Measurements from ENCODE around the gene MAP3K13. TPM values are rescaled to one million over a fixed set of nuclear protein-coding genes. Genes with fewer than 3 reads are reported as not detected.
A peak's percentile ranks its signal among the peaks of the same experiment; 100 is the strongest.

MAP3K13 gene
- total RNA-seq, 4 donors from 2014 or later, result 17.2 to 42.6 (median 31.9) TPM

- in situ Hi-C loops (cut with MboI; ENCODE audit: low pct_ligation_motif_present in 1 of 4, low pct_unique_long_range_greater_than_20kb in 1 of 4, low sequenced_read_pairs in 3 of 4), result no loop called here
- no peaks in the 10 kb centered on the region for H3K9me3 ChIP-seq
- DNase-seq, result no peak
- H3K4me1 ChIP-seq, result peaks cover 0 to 27% (median 14%) of the 10 kb centered on the region in 4 donors
- H3K27ac ChIP-seq, result peak overlapping the region in 1 of 4 donors; percentile 50
- TF ChIP-seq POLR2A (IDR thresholded peaks at IDR 0.05), result no peak
- TF ChIP-seq POLR2AphosphoS5 (IDR thresholded peaks at IDR 0.05), result no peak
- no peak for TF ChIP-seq CTCF (IDR thresholded peaks at IDR 0.05)
- TF ChIP-seq EP300 (IDR thresholded peaks at IDR 0.05; ENCODE audit: low read depth), result no peak
- no peak overlapping the region for H3K4me3 ChIP-seq
- WGBS, 2 donors (ENCODE audit: low coverage in 1 of 2), result 23 to 33% methylated on average over 1 of the region's 1 CpG
- no peaks in the 10 kb centered on the region for H3K36me3 ChIP-seq
- H3K27me3 ChIP-seq, result no peaks in the 10 kb centered on the region
- intact Hi-C loops (cut with DNase I; ENCODE audit: low total_unique reads), result no loop called here
Measured at GRCh38 chr3:185318141-185318540, 44.8 kb upstream of the MAP3K13 start.

DNA sequence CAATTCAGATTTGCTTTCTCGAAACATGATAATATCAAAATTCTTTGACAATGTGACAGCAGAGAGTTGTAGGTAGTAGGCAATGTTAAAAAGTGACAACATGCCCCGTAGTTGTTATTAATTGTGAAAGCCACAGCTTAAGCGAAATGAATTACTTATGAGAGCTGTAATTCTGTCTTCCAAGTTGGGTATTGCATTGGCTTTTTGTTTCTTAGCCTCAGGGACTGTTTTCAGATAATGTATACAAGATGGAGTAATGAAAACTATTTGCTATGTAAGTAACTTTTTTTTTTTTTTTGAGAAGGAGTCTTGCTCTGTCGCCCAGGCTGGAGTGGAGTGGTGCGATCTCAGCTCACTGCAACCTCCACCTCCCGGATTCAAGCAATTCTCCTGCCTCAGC, 43.1 kb upstream of the MAP3K13 start:
- in situ Hi-C loops (cut with MboI; ENCODE audit: low pct_ligation_motif_present in 1 of 4, low pct_unique_long_range_greater_than_20kb in 1 of 4, low sequenced_read_pairs in 3 of 4) (no loop called here), intact Hi-C loops (cut with DNase I; ENCODE audit: low total_unique reads) (no loop called here)
- Histone ChIP-seq H3K9me3 (no peaks in the 10 kb centered on the region), H3K4me1 (peaks cover 0 to 27% (median 14%) of the 10 kb centered on the region in 4 donors), H3K4me3 (no peak overlapping the region), H3K27ac (no peak overlapping the region), H3K27me3 (no peaks in the 10 kb centered on the region), H3K36me3 (no peaks in the 10 kb centered on the region)
- TF ChIP-seq CTCF (IDR thresholded peaks at IDR 0.05) (no peak), POLR2A (IDR thresholded peaks at IDR 0.05) (no peak), EP300 (IDR thresholded peaks at IDR 0.05; ENCODE audit: low read depth) (no peak), POLR2AphosphoS5 (IDR thresholded peaks at IDR 0.05) (no peak)
- 79 to 88% methylated on average over 6 of the region's 6 CpGs for WGBS, 2 donors (ENCODE audit: low coverage in 1 of 2)
- DNase-seq, result no peak

- Histone ChIP-seq H3K27me3 (no peaks in the 10 kb centered on the region), H3K9me3 (no peaks in the 10 kb centered on the region), H3K4me1 (peaks cover 0 to 30% (median 15%) of the 10 kb centered on the region in 4 donors), H3K4me3 (no peak overlapping the region), H3K36me3 (no peaks in the 10 kb centered on the region), H3K27ac (no peak overlapping the region)
- no peak for DNase-seq
- in situ Hi-C loops (cut with MboI; ENCODE audit: low pct_ligation_motif_present in 1 of 4, low pct_unique_long_range_greater_than_20kb in 1 of 4, low sequenced_read_pairs in 3 of 4), result no loop called here
- TF ChIP-seq EP300 (IDR thresholded peaks at IDR 0.05; ENCODE audit: low read depth) (no peak), POLR2AphosphoS5 (IDR thresholded peaks at IDR 0.05) (no peak), CTCF (IDR thresholded peaks at IDR 0.05) (no peak), POLR2A (IDR thresholded peaks at IDR 0.05) (no peak)
- WGBS, 2 donors (ENCODE audit: low coverage in 1 of 2), result 94 to 96% methylated on average over 10 of the region's 10 CpGs
- intact Hi-C loops (cut with DNase I; ENCODE audit: low total_unique reads), result no loop called here
Measured at GRCh38 chr3:185320949-185321348, 42.0 kb upstream of the MAP3K13 start.

GRCh38 chr3:185322101-185322719, 40.7 kb upstream of the MAP3K13 start:
- peak overlapping the region in 3 of 4 donors; percentile 10 to 38 (median 33) for H3K27ac ChIP-seq
- intact Hi-C loops (cut with DNase I; ENCODE audit: low total_unique reads), result no loop called here
- in situ Hi-C loops (cut with MboI; ENCODE audit: low pct_ligation_motif_present in 1 of 4, low pct_unique_long_range_greater_than_20kb in 1 of 4, low sequenced_read_pairs in 3 of 4), result no loop called here

More at GRCh38 chr3:185322101-185322719, 40.7 kb upstream of the MAP3K13 start:
- Histone ChIP-seq H3K27me3 (no peaks in the 10 kb centered on the region), H3K4me3 (no peak overlapping the region), H3K9me3 (no peaks in the 10 kb centered on the region), H3K4me1 (peaks cover 0 to 29% (median 18%) of the 10 kb centered on the region in 4 donors), H3K36me3 (no peaks in the 10 kb centered on the region)
- DNase-seq, result no peak
- no peak for TF ChIP-seq POLR2AphosphoS5 (IDR thresholded peaks at IDR 0.05)
- 58 to 73% methylated on average over 5 of the region's 5 CpGs for WGBS, 2 donors (ENCODE audit: low coverage in 1 of 2)
